Measurements from ENCODE around the gene HOXA10. TPM values are rescaled to one million over a fixed set of nuclear protein-coding genes. Genes with fewer than 3 reads are reported as not detected.

HOXA10 gene
- total RNA-seq, 1 experiment from 2014 or later, result 19.6 TPM

GRCh38 chr7:27171325-27171636 is 2.8 kb downstream of the HOXA10 start:
- Histone ChIP-seq H3K27ac (ENCODE audit: low read depth, low read length) (peak overlapping the region; percentile 91), H3K4me2 (ENCODE audit: low read length) (peak overlapping the region; percentile 97), H3K4me3 (replicated peaks in 1 of 2; ENCODE audit: low read depth in 1 of 2, low read length in 2 of 2) (peak overlapping the region; percentile 66 to 77), H3K27me3 (ENCODE audit: insufficient read depth, low read length) (no peaks in the 10 kb centered on the region), H3K9ac (ENCODE audit: low read length) (peak overlapping the region; percentile 89), H2AFZ (ENCODE audit: low read depth, low read length, poor library complexity, severe bottlenecking) (no peak overlapping the region), H3K9me2 (ENCODE audit: insufficient read depth) (no peaks in the 10 kb centered on the region), H4K20me1 (ENCODE audit: insufficient read depth) (no peaks in the 10 kb centered on the region), H3K36me3 (ENCODE audit: control insufficient read depth in 1 of 2, insufficient read depth in 2 of 2, low read length in 2 of 2) (no peaks in the 10 kb centered on the region), H3K4me1 (ENCODE audit: control insufficient read depth in 1 of 2, insufficient read depth in 2 of 2, low read length in 2 of 2) (peaks cover 34 to 73% of the 10 kb centered on the region in 2 experiments), H3K79me2 (ENCODE audit: insufficient read depth, low read length) (peaks cover 86% of the 10 kb centered on the region), H3K9me3 (ENCODE audit: control insufficient read depth in 1 of 2, insufficient read depth in 1 of 2, low read depth in 1 of 2, low read length in 2 of 2) (no peaks in the 10 kb centered on the region)
- DNase-seq (ENCODE audit: low read depth, low spot score), result no peak
- RAD21 ChIA-PET (ENCODE audit: low non-redundant PET in 1 of 2, low total read pairs in 2 of 2, uncharacterized antibody in 2 of 2, unreplicated experiment in 2 of 2), result interaction anchor here in 1 of 2 experiments (1.9 kb wide), 1 partner anchor 10 kb away, joined by 4 read pairs; no protein-coding TSS in a partner anchor
- intact Hi-C loops (cut with micrococcal nuclease), result no loop called here
- TF ChIP-seq EZH2 (IDR thresholded peaks at IDR 0.05) (no peak), POLR2AphosphoS5 (IDR thresholded peaks at IDR 0.05; ENCODE audit: low read depth, low read length) (peak; percentile 26), TCF7L2 (IDR thresholded peaks at IDR 0.05; ENCODE audit: borderline replicate concordance, extremely low read depth, insufficient read depth, insufficient read length) (peak; percentile 96)
- CTCF ChIA-PET, result interaction anchor here (1.8 to 6.6 kb wide), 2 partner anchors 8 to 10 kb away, joined by 3 to 32 read pairs; no protein-coding TSS in a partner anchor
- POLR2A ChIA-PET, result interaction anchor here (1.3 to 2.2 kb wide), 3 partner anchors 9 to 21 kb away, joined by 3 to 7 read pairs (median 5); no protein-coding TSS in a partner anchor
- no TSS peak for BruUV-seq (replicated peaks)
- peak; percentile 24 for ATAC-seq

- Histone ChIP-seq H3K9me2 (ENCODE audit: insufficient read depth) (no peaks in the 10 kb centered on the region), H3K27ac (ENCODE audit: low read depth, low read length) (peak overlapping the region; percentile 91), H2AFZ (ENCODE audit: low read depth, low read length, poor library complexity, severe bottlenecking) (no peak overlapping the region), H3K9ac (ENCODE audit: low read length) (peak overlapping the region; percentile 89), H3K4me1 (ENCODE audit: control insufficient read depth in 1 of 2, insufficient read depth in 2 of 2, low read length in 2 of 2) (peaks cover 34 to 80% of the 10 kb centered on the region in 2 experiments), H3K36me3 (ENCODE audit: control insufficient read depth in 1 of 2, insufficient read depth in 2 of 2, low read length in 2 of 2) (no peaks in the 10 kb centered on the region), H4K20me1 (ENCODE audit: insufficient read depth) (no peaks in the 10 kb centered on the region), H3K4me3 (replicated peaks in 1 of 2; ENCODE audit: low read depth in 1 of 2, low read length in 2 of 2) (peak overlapping the region; percentile 77 to 84), H3K79me2 (ENCODE audit: insufficient read depth, low read length) (peaks cover 92% of the 10 kb centered on the region), H3K4me2 (ENCODE audit: low read length) (peak overlapping the region; percentile 97), H3K27me3 (ENCODE audit: insufficient read depth, low read length) (no peaks in the 10 kb centered on the region), H3K9me3 (ENCODE audit: control insufficient read depth in 1 of 2, insufficient read depth in 1 of 2, low read depth in 1 of 2, low read length in 2 of 2) (no peaks in the 10 kb centered on the region)
- no peak for DNase-seq (ENCODE audit: low read depth, low spot score)
- TSS peak; percentile 27 for BruUV-seq (replicated peaks)
- RAD21 ChIA-PET (ENCODE audit: low non-redundant PET in 1 of 2, low total read pairs in 2 of 2, uncharacterized antibody in 2 of 2, unreplicated experiment in 2 of 2), result interaction anchor here (0.6 to 1.9 kb wide), 2 partner anchors 9 to 10 kb away, joined by 3 to 4 read pairs; no protein-coding TSS in a partner anchor
- POLR2A ChIA-PET, result interaction anchor here (1.3 to 2.2 kb wide), 4 partner anchors 10 to 20 kb away, joined by 3 to 7 read pairs (median 6); no protein-coding TSS in a partner anchor
- CTCF ChIA-PET, result interaction anchor here (0.8 to 6.6 kb wide), 3 partner anchors 9 to 891 kb away, joined by 3 to 32 read pairs (median 3); no protein-coding TSS in a partner anchor
- intact Hi-C loops (cut with micrococcal nuclease), result no loop called here
- no peak for ATAC-seq
- TF ChIP-seq REST (IDR thresholded peaks at IDR 0.05; ENCODE audit: low read depth) (no peak), ZBTB33 (IDR thresholded peaks at IDR 0.05; ENCODE audit: extremely low read depth, insufficient replicate concordance, low read length) (no peak), EZH2phosphoT487 (IDR thresholded peaks at IDR 0.05; ENCODE audit: borderline replicate concordance) (no peak), JUND (IDR thresholded peaks at IDR 0.05) (no peak), ZFX (IDR thresholded peaks at IDR 0.05) (no peak), EGR1 (IDR thresholded peaks at IDR 0.05; ENCODE audit: low read depth) (no peak), POLR2AphosphoS5 (IDR thresholded peaks at IDR 0.05; ENCODE audit: low read depth, low read length) (no peak), SP1 (IDR thresholded peaks at IDR 0.05; ENCODE audit: low read depth) (no peak), CBX3 (IDR thresholded peaks at IDR 0.05; ENCODE audit: low read depth) (no peak), SRF (IDR thresholded peaks at IDR 0.05; ENCODE audit: low read depth) (no peak), EZH2 (IDR thresholded peaks at IDR 0.05) (no peak)
Observed at GRCh38 chr7:27170426-27171324, 3.4 kb downstream of the HOXA10 start.
